GM12878 (cell line): ENCODE measurements around the gene ABHD15. TPM values are rescaled to one million over a fixed set of nuclear protein-coding genes. Genes with fewer than 3 reads are reported as not detected.

Source experiments
- ATAC-seq: fragments of 200-7000 bp; cut with Tn5 transposase; 3 replicates; pipeline ENCODE4 v1.9.1; 2020; ENCODE audit warnings: mild to moderate bottlenecking, moderate library complexity
- BruUV-seq: library from RNA; stranded (reverse); fragments of 400-500 nt; replicated peaks from 2 replicates; lab custom pipeline; 2021; lab: Mats Ljungman, UMichigan
- CTCF ChIA-PET: fragments of 300-600 bp; sonication (Branson Sonifier 250); formaldehyde crosslinking; extraction: SDS; loops from one replicate; lab custom pipeline; 2021; ENCODE audit warnings: inconsistent platforms; lab: Yijun Ruan, JAX
- POLR2A ChIA-PET: fragments of 350-600 bp; formaldehyde crosslinking; extraction: SDS; loops from one replicate; lab custom pipeline; 2021; ENCODE audit warnings: inconsistent platforms; lab: Charles Lee
- RAD21 ChIA-PET: fragments of 300-600 bp; sonication (Branson Sonifier 250); formaldehyde crosslinking; loops from one replicate; lab custom pipeline; 2023; ENCODE audit warnings: antibody characterized with exemption; ENCODE audit not compliant: unreplicated experiment; lab: Charles Lee
- SMC1A ChIA-PET: fragments of 300-600 bp; sonication (Branson Sonifier 250); formaldehyde crosslinking; loops from one replicate; lab custom pipeline; 2023; ENCODE audit not compliant: unreplicated experiment, uncharacterized antibody; lab: Charles Lee
- DNase-seq: peaks from one replicate; pipeline ENCODE4 v3.0.0-alpha.2; 2011; ENCODE audit warnings: low read depth, low spot score
- FAIRE-seq: peaks from 3 replicates; lab custom pipeline; 2011; peaks lifted over from hg19 to GRCh38; lab: Jason Lieb, UNC
- H2AFZ ChIP-seq: 2 replicates; pipeline ENCODE4 v1.6.0; 2011; ENCODE audit warnings: low read depth, low read length, control low read depth; ENCODE audit not compliant: control insufficient read depth
- H3K27ac ChIP-seq: 2 replicates; pipeline ENCODE4 v1.5.1; 2011; ENCODE audit warnings: control low read depth; ENCODE audit not compliant: control insufficient read depth, insufficient read depth
- H3K27me3 ChIP-seq, 2 experiments: replicated peaks in 1 of 2; 2 replicates each; pipeline versions ENCODE4 v1.6.0 to v1.6.1; 2011; ENCODE audit warnings: low read length in 1 of 2; ENCODE audit not compliant: control insufficient read depth in 2 of 2, insufficient read depth in 2 of 2
- H3K36me3 ChIP-seq, 2 experiments: 2 replicates each; pipeline ENCODE4 v1.5.1; 2011; ENCODE audit warnings: low read length in 1 of 2; ENCODE audit not compliant: control insufficient read depth in 2 of 2, insufficient read depth in 2 of 2
- H3K4me1 ChIP-seq: 2 replicates; pipeline ENCODE4 v1.6.1; 2011; ENCODE audit warnings: mild to moderate bottlenecking, low read length, moderate library complexity, mixed read lengths; ENCODE audit not compliant: control insufficient read depth, insufficient read depth
- H3K4me2 ChIP-seq: 2 replicates; pipeline ENCODE4 v1.6.0; 2011; ENCODE audit warnings: control low read depth; ENCODE audit not compliant: control insufficient read depth, insufficient read depth
- H3K4me3 ChIP-seq: fragments of 200-600 bp; sonication (generic); 2 replicates; pipeline ENCODE4 v1.5.1; 2016
- H3K79me2 ChIP-seq: 2 replicates; pipeline ENCODE4 v1.6.0; 2011; ENCODE audit warnings: low read length; ENCODE audit not compliant: control insufficient read depth, insufficient read depth
- H3K9ac ChIP-seq: 2 replicates; pipeline ENCODE4 v1.8.0; 2011; ENCODE audit warnings: low read length, control low read depth, mixed read lengths; ENCODE audit not compliant: control insufficient read depth, insufficient read depth
- H3K9me3 ChIP-seq: replicated peaks from 3 replicates; pipeline ENCODE4 v1.5.1; 2011; ENCODE audit warnings: mild to moderate bottlenecking, low read length; ENCODE audit not compliant: control insufficient read depth, insufficient read depth
- H4K20me1 ChIP-seq: 2 replicates; pipeline ENCODE4 v1.6.0; 2011; ENCODE audit not compliant: control insufficient read depth, insufficient read depth
- BACH1 ChIP-seq: fragments of 450-650 bp; IDR thresholded peaks from 2 replicates; pipeline ENCODE4 v1.6.1; 2017; ENCODE audit warnings: mild to moderate bottlenecking, borderline replicate concordance
- BRCA1 ChIP-seq: IDR thresholded peaks from 2 replicates; pipeline ENCODE4 v1.6.1; 2011; ENCODE audit warnings: low read depth, low read length, improper control_type of control experiment
- CEBPB ChIP-seq, 2 experiments: fragments of 150-350 bp in 1 of 2; IDR thresholded peaks; 2 replicates each; pipeline ENCODE4 v1.6.1; 2012 to 2014; ENCODE audit warnings: low read depth in 2 of 2, low read length in 2 of 2, borderline replicate concordance in 1 of 2, inconsistent platforms in 1 of 2
- CHD1 ChIP-seq: IDR thresholded peaks from 2 replicates; pipeline ENCODE4 v1.6.1; 2012; ENCODE audit warnings: low read depth, low read length, improper control_type of control experiment
- EP300 ChIP-seq, 2 experiments: fragments of 150-350 bp in 1 of 2; IDR thresholded peaks; 2 replicates each; pipeline ENCODE4 v1.6.1; 2011 to 2012; ENCODE audit warnings: low read depth in 2 of 2, low read length in 2 of 2, borderline replicate concordance in 1 of 2, improper control_type of control experiment in 1 of 2, inconsistent platforms in 1 of 2; ENCODE audit not compliant: control insufficient read depth in 1 of 2
- MTA2 ChIP-seq: fragments of 450-650 bp; IDR thresholded peaks from 2 replicates; pipeline ENCODE4 v1.6.1; 2016; ENCODE audit warnings: low read depth, mild to moderate bottlenecking, moderate library complexity
- MYC ChIP-seq: IDR thresholded peaks from 2 replicates; pipeline ENCODE4 v1.6.1; 2011; ENCODE audit warnings: mild to moderate bottlenecking, low read length, moderate library complexity, inconsistent platforms; ENCODE audit not compliant: insufficient read depth, insufficient replicate concordance, insufficient read length, severe bottlenecking
- NR2C1 ChIP-seq: fragments of 450-650 bp; IDR thresholded peaks from 2 replicates; pipeline ENCODE4 v1.6.1; 2017; ENCODE audit warnings: antibody characterized with exemption, mild to moderate bottlenecking, moderate library complexity
- PAX8 ChIP-seq: fragments of 450-650 bp; IDR thresholded peaks from 2 replicates; pipeline ENCODE4 v1.6.1; 2017; ENCODE audit warnings: mild to moderate bottlenecking, moderate library complexity
- ZBTB4 ChIP-seq: fragments of 450-650 bp; formaldehyde crosslinking; IDR thresholded peaks from 2 replicates; pipeline ENCODE4 v1.4.0; 2022; ENCODE audit warnings: mild to moderate bottlenecking, moderate library complexity
- WGBS: methylation state at CpG from one replicate; pipeline ENCODE4 v1.1.6; 2016; ENCODE audit warnings: low lambda C conversion rate; ENCODE audit not compliant: insufficient replicate concordance, insufficient coverage; ENCODE audit errors: missing lambda C conversion rate; 5-methylcytosine and 5-hydroxymethylcytosine counted together
- in situ Hi-C: fragments of 300-500 bp; cut with MboI; formaldehyde crosslinking; loops from 9 replicates; pipeline ENCODE4 v1.14.3; 2018; ENCODE audit warnings: mixed read lengths
- intact Hi-C: fragments of 100-400 bp; cut with micrococcal nuclease; formaldehyde crosslinking; loops from one replicate; pipeline ENCODE4 v1.14.2; 2022; ENCODE audit not compliant: unreplicated experiment
- polyA plus RNA-seq, 11 experiments: library from polyadenylated mRNA; depleted of rRNA in 4 of 11; unstranded in 6 of 11; stranded (reverse) in 5 of 11; fragments of >200 nt; fragmentation: Nextera tagmentation in 4 of 11; fragmentation: Illumina TruSeq in 1 of 11; extraction: Ambion mirVana in 4 of 11; extraction: Trizol in 1 of 11; gene quantifications; 1 replicate in 1 of 11; 2 replicates in 10 of 11; pipeline versions ENCODE4 v1.2.1 to v1.2.3, GENCODE V29; 2011 to 2016; ENCODE audit warnings: inconsistent platforms in 2 of 11, missing spikeins in 2 of 11, low read depth in 1 of 11
- total RNA-seq, 4 experiments: library from RNA; depleted of rRNA in 3 of 4; stranded (reverse); fragments of >200 nt in 3 of 4; fragmentation: Illumina TruSeq in 1 of 4; extraction: Trizol in 1 of 4; gene quantifications; 2 replicates each; pipeline versions ENCODE4 v1.2.1 to v1.2.3, GENCODE V29; 2013 to 2021
- TF ChIP-seq, protein P1 (sequence below): IDR thresholded peaks from 2 replicates; pipeline ENCODE4 v1.6.1; 2012; ENCODE audit warnings: low read depth, low read length, improper control_type of control experiment
- TF ChIP-seq, protein P2 (sequence below): IDR thresholded peaks from 2 replicates; pipeline ENCODE4 v1.6.1; 2012; ENCODE audit warnings: improper control_type of control experiment, low read depth, low read length; ENCODE audit not compliant: insufficient replicate concordance

The ABHD15 gene
- total and polyA plus RNA-seq, 10 of the 15 experiments (the other 5 are each of a cell fraction or from before 2014, with no cell fraction given) = 2.1 to 9.2 (median 4.9) TPM

DNA sequence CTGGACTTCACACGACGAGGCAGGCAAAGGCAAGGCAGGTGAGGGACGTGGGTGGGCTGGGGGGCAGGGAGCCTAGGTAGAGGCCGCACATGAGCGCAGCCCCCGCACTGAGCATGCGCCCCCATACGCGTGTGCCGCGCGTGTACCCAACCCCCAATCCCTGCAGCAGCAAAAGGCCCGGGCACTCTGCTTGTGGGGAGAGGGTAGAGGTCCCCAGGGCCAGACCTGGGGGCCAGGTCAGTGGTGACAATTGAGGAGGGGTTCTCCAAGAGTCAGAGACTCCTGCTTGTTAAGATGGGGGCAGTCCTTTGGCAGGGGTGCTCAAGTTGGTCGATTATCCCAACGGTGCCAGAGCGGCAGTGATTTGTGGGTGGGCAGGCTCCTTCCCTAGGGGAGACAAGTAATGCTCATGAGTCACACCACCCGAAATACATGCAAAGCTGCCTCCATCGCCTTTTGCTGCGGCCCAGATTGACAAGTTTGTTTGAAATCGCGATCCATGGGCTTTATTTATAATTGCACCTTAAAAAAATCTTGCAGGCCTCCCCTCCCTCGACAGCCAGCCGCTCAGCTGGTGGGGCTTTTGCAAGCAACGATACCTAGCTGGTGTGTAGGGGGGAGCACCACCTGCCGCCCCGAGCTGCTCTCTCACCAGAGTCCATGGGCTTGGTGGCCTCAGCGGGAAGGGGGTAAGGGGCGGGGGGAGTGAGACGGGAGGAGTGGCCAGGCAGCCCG is 23.7 kb upstream of the ABHD15 start:
- peaks cover 28% of the 10 kb centered on the region for H3K79me2 ChIP-seq
- TF ChIP-seq ZBTB4 (CRISPR knock-in tag) = no peak
- no peak for TF ChIP-seq CEBPB (IDR thresholded peaks at IDR 0.05; ENCODE audit: borderline replicate concordance in 1 of 2, low read depth in 2 of 2, low read length in 2 of 2)
- no peak for TF ChIP-seq PAX8
- no peak for TF ChIP-seq CHD1
- 0 out of 2 replicates have a peak, but pooled peaks have one; percentile 26 for TF ChIP-seq BACH1
- TF ChIP-seq, protein P1, sequence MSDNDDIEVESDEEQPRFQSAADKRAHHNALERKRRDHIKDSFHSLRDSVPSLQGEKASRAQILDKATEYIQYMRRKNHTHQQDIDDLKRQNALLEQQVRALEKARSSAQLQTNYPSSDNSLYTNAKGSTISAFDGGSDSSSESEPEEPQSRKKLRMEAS = peak; percentile 44; the same call in 1 of the 2 replicates
- TF ChIP-seq, protein P2, sequence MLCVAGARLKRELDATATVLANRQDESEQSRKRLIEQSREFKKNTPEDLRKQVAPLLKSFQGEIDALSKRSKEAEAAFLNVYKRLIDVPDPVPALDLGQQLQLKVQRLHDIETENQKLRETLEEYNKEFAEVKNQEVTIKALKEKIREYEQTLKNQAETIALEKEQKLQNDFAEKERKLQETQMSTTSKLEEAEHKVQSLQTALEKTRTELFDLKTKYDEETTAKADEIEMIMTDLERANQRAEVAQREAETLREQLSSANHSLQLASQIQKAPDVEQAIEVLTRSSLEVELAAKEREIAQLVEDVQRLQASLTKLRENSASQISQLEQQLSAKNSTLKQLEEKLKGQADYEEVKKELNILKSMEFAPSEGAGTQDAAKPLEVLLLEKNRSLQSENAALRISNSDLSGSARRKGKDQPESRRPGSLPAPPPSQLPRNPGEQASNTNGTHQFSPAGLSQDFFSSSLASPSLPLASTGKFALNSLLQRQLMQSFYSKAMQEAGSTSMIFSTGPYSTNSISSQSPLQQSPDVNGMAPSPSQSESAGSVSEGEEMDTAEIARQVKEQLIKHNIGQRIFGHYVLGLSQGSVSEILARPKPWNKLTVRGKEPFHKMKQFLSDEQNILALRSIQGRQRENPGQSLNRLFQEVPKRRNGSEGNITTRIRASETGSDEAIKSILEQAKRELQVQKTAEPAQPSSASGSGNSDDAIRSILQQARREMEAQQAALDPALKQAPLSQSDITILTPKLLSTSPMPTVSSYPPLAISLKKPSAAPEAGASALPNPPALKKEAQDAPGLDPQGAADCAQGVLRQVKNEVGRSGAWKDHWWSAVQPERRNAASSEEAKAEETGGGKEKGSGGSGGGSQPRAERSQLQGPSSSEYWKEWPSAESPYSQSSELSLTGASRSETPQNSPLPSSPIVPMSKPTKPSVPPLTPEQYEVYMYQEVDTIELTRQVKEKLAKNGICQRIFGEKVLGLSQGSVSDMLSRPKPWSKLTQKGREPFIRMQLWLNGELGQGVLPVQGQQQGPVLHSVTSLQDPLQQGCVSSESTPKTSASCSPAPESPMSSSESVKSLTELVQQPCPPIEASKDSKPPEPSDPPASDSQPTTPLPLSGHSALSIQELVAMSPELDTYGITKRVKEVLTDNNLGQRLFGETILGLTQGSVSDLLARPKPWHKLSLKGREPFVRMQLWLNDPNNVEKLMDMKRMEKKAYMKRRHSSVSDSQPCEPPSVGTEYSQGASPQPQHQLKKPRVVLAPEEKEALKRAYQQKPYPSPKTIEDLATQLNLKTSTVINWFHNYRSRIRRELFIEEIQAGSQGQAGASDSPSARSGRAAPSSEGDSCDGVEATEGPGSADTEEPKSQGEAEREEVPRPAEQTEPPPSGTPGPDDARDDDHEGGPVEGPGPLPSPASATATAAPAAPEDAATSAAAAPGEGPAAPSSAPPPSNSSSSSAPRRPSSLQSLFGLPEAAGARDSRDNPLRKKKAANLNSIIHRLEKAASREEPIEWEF = no peak
- no peak for TF ChIP-seq NR2C1
- peak; percentile 71 for TF ChIP-seq MYC
- TF ChIP-seq EP300 (IDR thresholded peaks at IDR 0.05; ENCODE audit: borderline replicate concordance in 1 of 2, control insufficient read depth in 1 of 2, low read depth in 2 of 2, low read length in 2 of 2) = no peak
- TF ChIP-seq BRCA1 = no peak
- no peak for TF ChIP-seq MTA2

More for the DNA sequence above, 23.7 kb upstream of the ABHD15 start:
- POLR2A ChIA-PET = interaction anchor here (0.6 to 1.0 kb wide), 3 partner anchors 27 to 724 kb away, joined by 3 to 9 read pairs (median 4); no protein-coding TSS in a partner anchor
- Histone ChIP-seq H3K27ac (peak overlapping the region; percentile 72), H3K9me3 (no peaks in the 10 kb centered on the region), H3K27me3 (no peaks in the 10 kb centered on the region; a peak in 1 of 4 replicates), H2AFZ (peak overlapping the region; percentile 95), H3K9ac (peak overlapping the region; percentile 64), H3K36me3 (no peaks in the 10 kb centered on the region), H3K4me1 (peaks cover 44% of the 10 kb centered on the region), H4K20me1 (no peaks in the 10 kb centered on the region), H3K4me3 (peak overlapping the region; percentile 67), H3K4me2 (peak overlapping the region; percentile 100)
- 9% methylated on average over 30 of the region's 30 CpGs for WGBS
- in situ Hi-C loops (no loop called here), intact Hi-C loops (loop anchor here (1.0 to 10.0 kb wide), 2 partner anchors 10 to 226 kb away; no protein-coding TSS in a partner anchor)
- BruUV-seq = no TSS peak
- ATAC-seq (peak; percentile 15), DNase-seq (no peak), FAIRE-seq (no peak)
- RAD21 ChIA-PET = interaction anchor here (0.6 to 2.9 kb wide), 9 partner anchors 9 to 929 kb away, joined by 3 to 20 read pairs (median 6); partner anchors contain the start of gene ABHD15
- SMC1A ChIA-PET = interaction anchor here (1.1 to 3.0 kb wide), 4 partner anchors 10 to 221 kb away, joined by 5 to 17 read pairs (median 6); no protein-coding TSS in a partner anchor
- CTCF ChIA-PET = interaction anchor here (0.6 to 5.0 kb wide), 14 partner anchors 9 to 229 kb away, joined by 3 to 72 read pairs (median 5); no protein-coding TSS in a partner anchor
